Activated T-cell treated with anti-CD3 and anti-CD28 coated beads, Interleukin-2, amount 50 U/mL, for 72 hours (primary cell): Measurements from ENCODE around the gene TRPM2. TPM values are rescaled to one million over a fixed set of nuclear protein-coding genes. Genes with fewer than 3 reads are reported as not detected.
A peak's percentile ranks its signal among the peaks of the same experiment; 100 is the strongest.

Experiments
- ATAC-seq, 2 donors: fragments of 150-1000 bp; cut with Tn5 transposase; replicated peaks in 1 of 2; 2 replicates each; pipeline ENCODE4 v1.10.0; 2021; ENCODE audit warnings: moderate library complexity in 2 of 2, mild to moderate bottlenecking in 1 of 2
- DNase-seq, 2 donors: peaks; one replicate each; pipeline ENCODE4 v3.0.0; 2021 to 2022; ENCODE audit warnings: mixed read lengths in 1 of 2
- H3K27ac Mint-ChIP-seq: one replicate; pipeline ENCODE4 v1.8.0; 2022; ENCODE audit warnings: mild to moderate bottlenecking, moderate library complexity, mixed read lengths
- H3K27me3 Mint-ChIP-seq: one replicate; pipeline ENCODE4 v1.8.0; 2022; ENCODE audit warnings: low read depth, mixed read lengths
- H3K36me3 Mint-ChIP-seq, 2 donors: one replicate each; pipeline ENCODE4 v1.8.0; 2022; ENCODE audit warnings: mixed read lengths in 2 of 2, mild to moderate bottlenecking in 1 of 2; ENCODE audit not compliant: insufficient read depth in 2 of 2
- H3K4me1 Mint-ChIP-seq: one replicate; pipeline ENCODE4 v1.8.0; 2022; ENCODE audit warnings: low read depth, mixed read lengths
- H3K4me3 Mint-ChIP-seq, 2 donors: one replicate each; pipeline ENCODE4 v1.8.0; 2022; ENCODE audit warnings: mild to moderate bottlenecking in 2 of 2, mixed read lengths in 2 of 2, moderate library complexity in 2 of 2
- H3K9me3 Mint-ChIP-seq, 2 donors: one replicate each; pipeline ENCODE4 v1.8.0; 2022; ENCODE audit warnings: mixed read lengths in 2 of 2
- total RNA-seq, 2 donors: library from RNA; stranded (reverse); gene quantifications; one replicate each; pipeline ENCODE4 v1.2.3, GENCODE V29; 2022

Gene TRPM2
- total RNA-seq, 2 donors from 2014 or later: 2.4 to 3.2 TPM

GRCh38 chr21:44428281-44428960, 75.0 kb downstream of the TRPM2 start:
- H3K4me3 Mint-ChIP-seq: no peak overlapping the region
- no peaks in the 10 kb centered on the region for H3K4me1 Mint-ChIP-seq
- peak; percentile 68 to 69 for ATAC-seq
- no peak overlapping the region for H3K27ac Mint-ChIP-seq
- no peaks in the 10 kb centered on the region for H3K27me3 Mint-ChIP-seq
- H3K36me3 Mint-ChIP-seq: peaks cover 1 to 6% of the 10 kb centered on the region in 2 donors
- peaks cover 8 to 12% of the 10 kb centered on the region in 2 donors for H3K9me3 Mint-ChIP-seq
- DNase-seq: peak; percentile 53 to 71

DNA sequence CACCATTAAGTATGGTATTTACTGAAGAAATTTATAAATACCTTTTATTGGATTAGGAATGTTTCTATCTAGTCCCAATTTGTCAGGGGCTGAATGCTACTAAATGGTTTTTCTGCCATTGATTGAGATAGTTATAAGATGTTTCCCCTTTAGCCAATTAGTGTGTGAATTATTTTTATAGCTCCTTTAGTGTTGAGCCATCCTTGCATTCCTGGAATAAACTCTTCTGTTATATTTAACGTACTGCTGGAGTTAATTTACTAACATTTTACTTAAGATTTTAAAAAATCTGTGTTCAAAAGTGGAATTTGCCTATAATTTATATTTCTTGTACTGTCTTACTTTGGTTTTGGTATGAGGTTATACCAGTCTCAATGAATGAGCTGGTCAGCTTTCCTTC, 76.5 kb downstream of the TRPM2 start:
- H3K4me3 Mint-ChIP-seq: no peak overlapping the region
- DNase-seq: no peak
- no peaks in the 10 kb centered on the region for H3K4me1 Mint-ChIP-seq
- peaks cover 1 to 6% of the 10 kb centered on the region in 2 donors for H3K36me3 Mint-ChIP-seq
- ATAC-seq: no peak
- peaks cover 8 to 12% of the 10 kb centered on the region in 2 donors for H3K9me3 Mint-ChIP-seq
- H3K27ac Mint-ChIP-seq: no peak overlapping the region
- no peaks in the 10 kb centered on the region for H3K27me3 Mint-ChIP-seq

GRCh38 chr21:44431300-44431699, 77.9 kb downstream of the TRPM2 start:
- H3K4me1 Mint-ChIP-seq: no peaks in the 10 kb centered on the region
- no peak overlapping the region for H3K4me3 Mint-ChIP-seq
- no peak overlapping the region for H3K27ac Mint-ChIP-seq
- H3K27me3 Mint-ChIP-seq: no peaks in the 10 kb centered on the region
- no peak for DNase-seq
- peaks cover 8 to 12% of the 10 kb centered on the region in 2 donors for H3K9me3 Mint-ChIP-seq
- ATAC-seq: no peak
- peaks cover 1 to 6% of the 10 kb centered on the region in 2 donors for H3K36me3 Mint-ChIP-seq

DNA sequence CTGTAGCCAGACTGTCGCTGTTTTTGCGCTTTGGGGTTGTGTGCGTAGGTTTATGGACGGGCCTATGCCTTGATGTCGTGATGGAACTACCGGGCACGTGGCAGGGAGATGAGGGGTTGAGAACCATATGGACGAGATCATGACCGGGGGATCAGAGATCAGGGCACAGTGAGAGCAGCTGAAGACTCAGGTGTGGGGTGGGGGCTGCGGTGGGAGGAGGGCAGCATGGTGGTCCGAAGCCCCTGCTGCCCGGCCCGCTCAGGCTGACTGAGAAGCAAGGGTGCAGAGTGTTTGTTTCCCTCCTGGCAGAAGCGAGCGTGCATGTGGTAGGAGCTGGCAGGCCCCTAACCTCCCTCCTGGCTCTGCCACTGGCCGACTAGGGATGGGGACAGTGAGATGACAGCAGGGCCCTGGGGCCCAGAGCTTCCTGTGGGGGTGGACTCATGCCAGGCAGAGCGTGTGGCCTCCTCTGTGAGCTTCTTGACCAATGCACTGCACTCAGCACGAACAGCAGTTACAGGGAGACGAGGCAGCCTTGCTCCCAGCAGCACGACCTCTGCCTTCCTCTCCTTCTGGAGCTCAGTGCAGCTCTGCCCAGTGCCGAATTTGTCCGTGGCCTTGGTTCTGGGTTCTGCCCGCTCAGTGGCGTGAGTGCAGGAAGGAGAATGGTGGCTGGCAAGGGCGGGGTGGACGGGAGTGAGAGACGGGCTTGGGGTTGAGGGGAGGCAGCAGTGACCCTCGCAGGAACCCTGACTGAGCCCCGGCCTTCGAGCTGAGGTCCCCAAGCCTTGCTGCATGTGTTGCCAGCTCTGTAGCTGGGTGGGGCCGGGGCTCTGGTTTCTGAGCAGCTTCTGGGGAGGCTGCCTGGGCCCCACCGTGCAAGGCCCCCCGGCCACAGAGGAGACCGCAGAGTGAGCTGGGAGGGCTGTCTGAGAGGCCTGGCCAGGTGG, 79.7 kb downstream of the TRPM2 start:
- peaks cover 8 to 12% of the 10 kb centered on the region in 2 donors for H3K9me3 Mint-ChIP-seq
- H3K4me1 Mint-ChIP-seq: no peaks in the 10 kb centered on the region
- ATAC-seq (no peak), DNase-seq (no peak)
- no peaks in the 10 kb centered on the region for H3K27me3 Mint-ChIP-seq
- peaks cover 1 to 6% of the 10 kb centered on the region in 2 donors for H3K36me3 Mint-ChIP-seq
- no peak overlapping the region for H3K27ac Mint-ChIP-seq
- no peak overlapping the region for H3K4me3 Mint-ChIP-seq

GRCh38 chr21:44433791-44434567, 80.6 kb downstream of the TRPM2 start:
- Mint-ChIP-seq H3K36me3 (peaks cover 1 to 6% of the 10 kb centered on the region in 2 donors), H3K27me3 (no peaks in the 10 kb centered on the region), H3K4me1 (no peaks in the 10 kb centered on the region), H3K27ac (no peak overlapping the region), H3K4me3 (no peak overlapping the region), H3K9me3 (peaks cover 7 to 10% of the 10 kb centered on the region in 2 donors)
- DNase-seq: no peak
- ATAC-seq: no peak

- Mint-ChIP-seq H3K9me3 (peaks cover 7 to 10% of the 10 kb centered on the region in 2 donors), H3K27me3 (no peaks in the 10 kb centered on the region), H3K36me3 (peaks cover 1 to 6% of the 10 kb centered on the region in 2 donors), H3K4me3 (no peak overlapping the region), H3K4me1 (no peaks in the 10 kb centered on the region), H3K27ac (no peak overlapping the region)
- no peak for ATAC-seq
- DNase-seq: no peak
Observed at GRCh38 chr21:44434568-44434925, 81.1 kb downstream of the TRPM2 start.

DNA sequence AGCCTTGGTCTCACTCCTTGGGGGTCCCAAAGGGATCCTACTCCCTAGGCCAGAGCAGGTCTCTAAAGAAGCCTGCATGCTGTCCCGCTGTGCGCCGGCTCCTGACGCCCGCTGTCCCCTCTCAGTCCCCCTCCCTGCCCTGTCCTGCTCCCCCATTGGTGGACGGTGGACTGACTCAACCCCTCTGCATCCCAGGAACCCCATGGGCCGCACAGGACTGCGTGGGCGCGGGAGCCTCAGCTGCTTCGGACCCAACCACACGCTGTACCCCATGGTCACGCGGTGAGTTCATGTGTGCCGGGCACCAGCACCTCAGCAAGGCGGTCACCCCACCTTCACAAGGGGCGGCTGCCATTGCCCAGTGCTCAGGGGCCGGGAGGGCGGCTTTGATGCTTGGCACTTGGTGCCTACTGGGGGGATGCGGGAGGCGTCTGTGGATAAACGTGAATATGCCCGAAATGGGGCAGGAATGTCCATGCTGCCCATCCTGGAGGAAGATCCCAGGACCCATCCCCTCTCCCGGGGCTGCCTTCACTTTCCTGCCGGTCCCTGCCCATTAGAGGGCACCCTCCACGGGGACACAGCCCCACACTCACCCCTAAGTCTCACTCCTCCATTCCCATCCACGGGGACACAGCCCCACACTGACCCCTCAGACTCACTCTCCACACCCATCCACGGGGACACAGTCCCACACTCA, 81.7 kb downstream of the TRPM2 start:
- no peak overlapping the region for H3K4me3 Mint-ChIP-seq
- no peak overlapping the region for H3K27ac Mint-ChIP-seq
- peaks cover 1 to 5% of the 10 kb centered on the region in 2 donors for H3K36me3 Mint-ChIP-seq
- no peaks in the 10 kb centered on the region for H3K4me1 Mint-ChIP-seq
- no peak for ATAC-seq
- no peak for DNase-seq
- no peaks in the 10 kb centered on the region for H3K27me3 Mint-ChIP-seq
- peaks cover 5 to 7% of the 10 kb centered on the region in 2 donors for H3K9me3 Mint-ChIP-seq

DNA sequence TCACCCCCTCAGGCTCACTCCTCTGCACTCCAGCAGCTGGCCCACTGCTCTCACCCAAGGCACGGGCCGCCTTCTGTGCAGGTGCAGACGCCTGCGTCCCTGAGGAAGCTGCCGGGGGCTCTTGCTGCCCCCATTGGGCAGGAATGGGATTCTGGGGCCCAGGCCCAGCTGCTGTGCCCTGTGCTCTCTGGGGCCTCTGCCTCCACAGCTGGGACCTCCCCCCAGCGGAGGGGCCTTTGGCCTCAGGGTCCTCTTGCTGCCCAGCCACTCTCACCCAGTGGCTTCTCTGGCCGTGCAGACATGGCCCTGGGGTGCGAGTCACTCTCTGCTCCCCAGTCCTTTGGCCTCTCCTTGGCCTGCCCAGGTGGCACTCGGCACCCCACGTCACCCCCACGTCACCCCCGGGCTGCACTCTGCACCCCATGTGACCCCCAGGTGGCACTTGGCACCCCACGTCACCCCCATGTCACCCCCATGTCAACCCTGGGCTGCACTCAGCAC, 82.7 kb downstream of the TRPM2 start:
- Mint-ChIP-seq H3K9me3 (peaks cover 4% of the 10 kb centered on the region in 2 donors), H3K36me3 (peaks cover 0 to 2% of the 10 kb centered on the region in 2 donors), H3K4me3 (no peak overlapping the region), H3K4me1 (no peaks in the 10 kb centered on the region), H3K27me3 (no peaks in the 10 kb centered on the region), H3K27ac (no peak overlapping the region)
- DNase-seq (no peak), ATAC-seq (no peak)

DNA sequence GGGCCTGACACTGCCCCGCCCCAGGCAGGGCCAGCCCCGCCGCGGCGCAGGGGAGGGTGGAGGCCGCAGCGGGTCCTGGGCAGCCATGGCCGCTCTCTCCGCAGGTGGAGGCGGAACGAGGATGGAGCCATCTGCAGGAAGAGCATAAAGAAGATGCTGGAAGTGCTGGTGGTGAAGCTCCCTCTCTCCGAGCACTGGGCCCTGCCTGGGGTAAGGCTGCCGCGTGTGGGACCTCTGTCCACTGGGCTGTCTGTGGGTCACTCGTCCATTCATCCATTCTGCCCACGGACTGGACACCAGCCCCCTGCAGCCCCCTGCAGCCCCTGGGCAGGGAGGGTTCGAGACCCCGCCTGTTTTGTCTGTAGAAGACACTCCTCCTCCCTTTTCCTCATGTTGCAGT, 83.5 kb downstream of the TRPM2 start:
- no peaks in the 10 kb centered on the region for H3K27me3 Mint-ChIP-seq
- peaks cover 0 to 2% of the 10 kb centered on the region in 2 donors for H3K9me3 Mint-ChIP-seq
- no peaks in the 10 kb centered on the region for H3K4me1 Mint-ChIP-seq
- ATAC-seq: no peak
- no peak overlapping the region for H3K4me3 Mint-ChIP-seq
- H3K36me3 Mint-ChIP-seq: no peaks in the 10 kb centered on the region
- no peak overlapping the region for H3K27ac Mint-ChIP-seq
- no peak for DNase-seq

- Mint-ChIP-seq H3K4me1 (no peaks in the 10 kb centered on the region), H3K36me3 (no peaks in the 10 kb centered on the region), H3K9me3 (no peaks in the 10 kb centered on the region), H3K27me3 (no peaks in the 10 kb centered on the region), H3K27ac (no peak overlapping the region), H3K4me3 (no peak overlapping the region)
- DNase-seq (no peak), ATAC-seq (no peak)
Observed at GRCh38 chr21:44437371-44437695, 83.9 kb downstream of the TRPM2 start.

DNA sequence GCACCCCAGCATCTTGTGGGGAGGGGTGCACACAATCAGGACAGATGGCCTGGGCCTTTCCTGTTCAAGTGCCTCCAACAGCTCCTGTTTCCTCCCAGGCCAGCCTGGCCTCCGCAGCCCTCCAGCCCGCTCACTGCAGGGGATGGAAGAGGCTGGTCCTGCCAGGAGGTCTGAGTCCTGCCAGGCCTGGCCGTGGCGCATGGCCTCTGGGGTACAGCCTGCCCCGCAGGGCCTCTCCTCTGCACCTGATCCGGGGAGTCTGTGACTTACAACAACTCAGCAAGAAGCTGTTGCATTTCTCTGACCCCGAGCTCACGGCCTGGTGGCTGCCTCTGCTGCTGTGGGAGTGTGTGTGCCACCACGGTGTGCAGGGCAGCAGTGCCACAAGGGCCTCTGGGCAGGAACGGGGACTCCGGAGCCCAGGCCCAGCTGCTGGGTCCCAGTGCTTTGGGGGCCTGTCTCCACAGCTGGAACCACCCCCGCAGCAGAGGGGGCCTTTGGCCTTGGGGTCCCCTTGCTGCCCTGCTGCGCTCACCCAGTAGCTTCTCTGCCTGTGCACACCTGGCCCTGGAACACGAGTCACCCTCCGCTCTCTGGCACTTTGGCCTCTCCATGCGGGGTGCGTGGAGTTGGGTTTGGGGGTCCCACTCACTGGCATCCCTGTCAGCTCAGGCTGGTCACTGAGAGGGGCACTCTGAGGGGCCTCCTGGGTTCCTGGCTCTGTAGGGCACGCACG, 84.4 kb downstream of the TRPM2 start:
- Mint-ChIP-seq H3K4me3 (no peak overlapping the region), H3K36me3 (no peaks in the 10 kb centered on the region), H3K27ac (no peak overlapping the region), H3K9me3 (no peaks in the 10 kb centered on the region), H3K27me3 (no peaks in the 10 kb centered on the region), H3K4me1 (no peaks in the 10 kb centered on the region)
- no peak for ATAC-seq
- no peak for DNase-seq
